KBM-7 (cell line): Measurements from ENCODE around the gene PPM1L.
A peak's percentile ranks its signal among the peaks of the same experiment; 100 is the strongest.

ENCODE experiments used
- DNase-seq: peaks from one replicate; pipeline ENCODE4 v3.0.0-alpha.2; 2015
- in situ Hi-C: fragments of 300-500 bp; cut with MboI; formaldehyde crosslinking; loops from 2 replicates; pipeline ENCODE4 v1.14.3; 2020; ENCODE audit warnings: low sequenced_read_pairs, low pct_unique_long_range_greater_than_20kb, mixed read lengths

PPM1L gene

GRCh38 chr3:160797356-160797755, 41.3 kb downstream of the PPM1L start:
- no peak for DNase-seq
- in situ Hi-C loops = no loop called here

DNA sequence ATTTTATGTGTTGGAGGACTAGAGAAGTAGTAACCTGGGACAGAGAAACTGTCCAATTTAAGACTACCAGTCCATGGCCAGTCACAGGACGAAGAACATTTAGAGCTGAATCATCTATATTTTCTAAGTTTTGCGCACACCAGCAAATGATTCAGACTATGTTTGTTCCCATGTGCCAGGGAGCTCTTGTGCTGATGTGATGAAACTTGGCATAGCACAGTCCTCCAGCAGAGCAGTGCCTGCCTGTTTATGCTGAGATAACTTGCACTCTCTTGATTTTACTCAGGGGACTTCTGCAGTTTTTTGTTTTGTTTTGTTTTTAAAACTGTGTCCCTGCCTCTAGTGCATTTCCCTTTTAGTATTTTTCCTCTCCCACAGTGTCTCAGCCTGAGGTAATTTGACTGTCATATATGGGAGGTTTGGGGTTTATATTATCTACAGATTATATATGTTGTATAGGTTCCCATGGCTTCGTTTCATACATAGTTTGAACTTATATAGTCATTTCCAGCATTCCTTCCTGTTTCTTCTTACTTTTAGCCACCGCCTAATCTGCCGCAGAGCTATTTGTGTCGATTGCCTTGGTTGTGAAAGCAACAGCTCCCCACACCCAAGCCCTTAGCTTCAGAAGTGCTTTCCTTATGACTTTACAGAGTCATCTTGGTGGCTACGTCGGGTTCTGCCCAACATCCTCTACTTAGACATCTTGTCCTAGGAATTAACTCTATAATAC, 45.5 kb downstream of the PPM1L start:
- DNase-seq = peak; percentile 63
- in situ Hi-C loops = no loop called here

- in situ Hi-C loops = no loop called here
- DNase-seq = no peak
Observed at GRCh38 chr3:160804762-160805161, 48.7 kb downstream of the PPM1L start.

- no peak for DNase-seq
- in situ Hi-C loops = no loop called here
Observed at GRCh38 chr3:160806094-160806493, 50.1 kb downstream of the PPM1L start.

- DNase-seq = no peak
- in situ Hi-C loops = no loop called here
Observed at GRCh38 chr3:160806686-160807085, 50.7 kb downstream of the PPM1L start.

- in situ Hi-C loops = no loop called here
- no peak for DNase-seq
Observed at GRCh38 chr3:160808838-160809237, 52.8 kb downstream of the PPM1L start.

DNA sequence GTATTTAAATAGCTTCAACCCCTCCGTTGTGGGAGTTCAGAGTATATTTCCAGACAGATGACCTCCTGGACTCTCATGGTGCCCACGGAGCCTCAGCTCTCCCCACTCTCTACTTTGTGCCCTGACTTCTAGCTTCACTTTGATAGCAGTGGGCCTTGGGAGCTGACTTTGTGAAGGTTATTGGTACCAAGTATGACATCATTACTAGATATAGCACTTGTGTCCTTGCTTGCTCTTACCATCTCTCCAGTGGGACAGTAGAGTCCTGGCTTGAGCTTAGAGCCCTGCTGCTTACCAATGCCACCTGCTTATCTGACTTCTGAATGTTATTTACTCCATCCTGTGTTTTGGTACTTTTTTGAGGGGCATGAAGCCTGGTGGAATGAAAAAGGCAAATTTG, 53.4 kb downstream of the PPM1L start:
- in situ Hi-C loops = no loop called here
- DNase-seq = no peak

DNA sequence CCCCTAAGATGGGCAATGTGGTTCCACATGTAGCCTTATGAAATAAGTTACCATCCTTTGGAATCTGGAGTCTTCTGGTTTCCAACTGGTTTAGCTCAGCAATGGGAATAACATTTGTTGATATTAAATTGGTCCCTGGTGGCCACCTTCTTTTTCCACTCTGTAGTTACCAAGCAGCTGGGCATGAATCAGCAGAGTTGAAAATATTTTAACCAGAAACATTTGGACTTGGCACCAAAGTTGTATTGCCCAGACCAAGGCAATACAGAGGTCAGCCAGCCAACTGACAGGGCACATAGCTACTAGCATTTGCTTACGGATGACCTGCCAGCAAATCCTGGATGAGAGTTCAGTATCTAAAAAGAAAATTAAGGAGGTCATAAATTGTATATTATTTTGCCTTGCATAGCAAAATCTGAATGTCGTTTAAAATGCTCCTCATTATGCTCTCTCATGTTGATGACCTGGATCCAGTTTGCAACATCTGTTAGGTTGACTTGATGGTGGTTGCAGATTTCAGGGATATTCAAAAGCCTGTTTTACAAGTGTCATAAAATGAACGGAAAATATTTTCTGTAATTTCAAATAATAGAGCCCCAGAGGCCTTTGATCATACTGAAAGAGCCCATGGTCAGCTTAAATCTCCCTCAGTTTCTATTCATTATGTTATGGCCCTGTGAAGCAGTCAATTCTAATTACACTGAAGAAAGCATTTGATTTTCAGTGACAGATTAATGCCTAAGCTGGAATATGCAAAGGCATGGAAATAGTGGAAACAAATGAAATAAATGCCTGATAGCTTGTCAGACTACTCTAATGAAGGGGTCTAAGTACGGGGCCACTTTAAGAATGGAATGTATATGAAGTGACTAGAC, 54.6 kb downstream of the PPM1L start:
- in situ Hi-C loops = no loop called here
- no peak for DNase-seq

DNA sequence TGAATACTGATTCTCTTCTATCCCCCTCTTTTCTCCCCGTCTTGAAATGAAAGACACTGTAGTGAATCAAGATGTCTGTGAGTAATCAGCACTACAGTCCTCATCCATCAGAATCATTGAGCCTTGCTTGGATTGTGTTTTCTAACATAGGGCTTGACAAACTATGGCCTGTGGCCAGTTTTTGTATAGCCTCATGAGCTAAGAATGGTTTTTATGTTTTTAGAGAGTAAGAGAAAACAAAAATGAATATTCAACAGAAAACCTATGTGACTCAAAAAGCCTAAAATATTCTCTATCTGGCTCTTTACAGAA, 55.2 kb downstream of the PPM1L start:
- no peak for DNase-seq
- in situ Hi-C loops = no loop called here

DNA sequence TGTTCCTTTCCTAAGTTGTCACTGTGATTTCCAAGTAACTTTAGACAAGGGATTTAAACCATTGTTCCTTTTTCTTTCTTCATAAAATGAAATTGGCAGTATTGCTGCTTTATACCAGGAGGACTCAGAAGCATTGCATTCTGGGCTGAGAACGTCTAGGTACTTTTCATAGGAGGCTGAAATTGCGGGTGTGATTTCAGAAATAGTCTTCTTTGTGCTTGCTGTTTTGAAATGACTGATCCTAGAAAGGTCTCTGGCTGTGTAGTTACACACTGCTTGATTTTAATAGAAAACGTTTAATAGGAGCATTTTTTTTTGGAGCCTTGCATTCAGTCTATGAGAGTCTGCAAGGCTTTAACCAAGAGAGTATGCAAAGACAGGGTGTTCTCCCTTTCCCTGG, 56.3 kb downstream of the PPM1L start:
- no peak for DNase-seq
- in situ Hi-C loops = no loop called here

DNA sequence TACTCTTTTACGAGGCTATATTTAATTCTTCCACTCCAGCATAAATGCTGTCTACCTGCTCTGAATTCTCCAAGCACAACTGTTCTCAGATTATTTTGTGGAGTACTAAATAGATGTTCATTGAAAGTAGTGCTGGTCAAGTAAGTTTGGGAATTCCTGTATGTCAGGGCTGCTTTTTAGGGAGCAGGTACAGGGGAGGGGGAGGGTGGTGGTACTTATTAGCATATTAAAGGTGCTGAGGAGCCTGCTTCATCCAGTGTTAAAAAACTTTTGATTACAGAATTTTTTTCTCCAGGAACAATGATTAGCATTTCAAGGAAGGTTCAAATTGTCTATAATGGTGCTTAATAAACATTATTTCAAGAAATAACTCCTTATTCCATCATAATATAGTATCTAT, 59.2 kb downstream of the PPM1L start:
- no peak for DNase-seq
- in situ Hi-C loops = no loop called here

- in situ Hi-C loops = no loop called here
Observed at GRCh38 chr3:160820022-160820421, 64.0 kb downstream of the PPM1L start.

DNA sequence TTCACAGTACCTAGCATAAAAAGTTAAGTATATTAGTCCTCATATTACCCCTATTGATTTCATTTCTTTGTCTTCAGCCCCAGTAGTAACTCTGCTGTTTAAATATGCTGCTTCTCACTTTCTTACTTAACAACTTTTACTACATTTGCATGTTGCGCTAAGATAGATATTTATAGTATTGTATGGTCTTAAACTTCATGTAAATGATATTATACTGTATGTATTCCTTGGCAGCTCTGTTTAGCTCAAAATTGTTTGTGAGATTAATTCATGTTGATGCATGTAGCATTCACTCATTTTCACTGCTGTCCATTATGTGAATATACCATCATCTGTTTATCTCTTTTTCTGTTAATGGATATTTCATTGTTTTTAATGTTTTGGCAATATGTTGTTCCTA, 64.4 kb downstream of the PPM1L start:
- DNase-seq = no peak
- in situ Hi-C loops = no loop called here

More at GRCh38 chr3:160820022-160820421, 64.0 kb downstream of the PPM1L start:
- DNase-seq = no peak

DNA sequence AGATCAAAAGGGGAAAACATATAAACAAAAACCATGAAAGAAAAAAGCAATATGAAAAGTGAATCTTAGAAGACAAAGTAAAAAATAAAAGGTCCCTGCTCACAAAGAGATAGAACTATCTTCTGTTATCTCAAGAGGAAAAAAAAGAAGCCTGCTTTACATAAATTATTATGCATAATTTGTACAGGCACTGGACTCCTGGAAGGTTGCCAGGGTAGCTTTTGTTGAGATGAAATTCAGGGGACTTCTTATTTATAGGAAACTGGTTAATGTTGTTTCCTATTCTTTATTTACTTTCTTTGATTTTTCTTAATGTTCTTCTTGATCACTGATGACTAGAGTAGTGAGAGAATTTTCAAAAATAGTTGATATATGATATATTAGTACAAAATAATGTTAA, 66.9 kb downstream of the PPM1L start:
- in situ Hi-C loops = no loop called here

GRCh38 chr3:160825311-160825800, 69.3 kb downstream of the PPM1L start:
- DNase-seq = no peak
- in situ Hi-C loops = no loop called here

More for the DNA sequence above, 66.9 kb downstream of the PPM1L start:
- no peak for DNase-seq

DNA sequence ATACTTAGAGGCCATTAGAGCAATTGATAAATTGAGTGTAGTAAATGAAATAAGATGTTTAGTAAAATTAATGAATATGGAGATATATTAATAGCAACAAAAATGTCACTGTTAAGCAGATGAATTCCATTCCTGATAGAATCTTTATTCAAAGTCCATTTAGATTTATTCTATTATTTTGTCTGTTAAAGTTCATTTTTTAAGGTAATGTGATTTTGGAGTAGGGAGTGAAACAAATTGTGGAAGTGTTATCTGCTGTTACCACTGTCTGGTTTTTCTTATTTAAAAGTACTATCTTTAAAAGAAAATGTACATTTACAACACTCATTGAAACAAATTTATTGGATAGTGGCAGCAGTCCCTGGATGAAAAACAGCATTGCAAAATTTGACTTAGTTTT, 70.4 kb downstream of the PPM1L start:
- no peak for DNase-seq
- in situ Hi-C loops = no loop called here

DNA sequence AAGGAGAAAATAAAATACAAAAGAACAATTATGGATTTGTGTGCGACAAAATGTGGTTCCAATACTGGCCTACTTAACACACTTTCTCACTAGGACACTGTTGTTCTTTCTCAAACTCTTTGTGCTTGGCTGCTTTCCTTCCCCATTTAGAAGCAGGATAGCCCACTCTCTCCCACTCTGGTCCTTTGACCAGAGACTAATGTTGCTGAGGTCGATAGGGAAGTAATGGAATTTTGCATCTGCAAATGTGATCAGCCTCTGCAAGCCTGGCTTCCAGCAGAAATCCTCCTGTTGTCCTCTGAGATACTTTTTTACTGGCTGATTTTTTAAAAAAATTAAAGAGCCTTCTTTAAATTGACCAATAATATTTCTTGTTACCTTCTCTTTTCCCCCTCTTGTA, 71.0 kb downstream of the PPM1L start:
- no peak for DNase-seq
- in situ Hi-C loops = no loop called here

DNA sequence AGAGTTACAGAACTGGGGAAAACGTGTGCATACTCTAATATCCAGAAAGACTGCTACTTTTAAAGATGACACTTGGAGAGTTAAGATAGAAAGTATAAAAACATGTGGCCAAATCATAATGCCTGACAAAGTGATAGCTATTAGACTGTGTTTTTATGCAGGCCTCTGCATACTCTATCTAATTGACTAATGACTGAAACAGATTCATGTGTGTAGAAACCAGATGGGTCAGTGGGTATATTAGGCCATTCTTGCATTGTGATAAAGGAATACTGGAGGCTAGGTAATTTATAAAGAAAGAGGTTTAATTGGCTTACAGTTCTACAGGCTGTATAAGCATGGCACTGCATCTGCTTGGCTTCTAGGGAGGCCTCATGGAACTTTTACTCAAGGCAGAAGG, 71.5 kb downstream of the PPM1L start:
- no peak for DNase-seq
- in situ Hi-C loops = no loop called here

GRCh38 chr3:160828880-160829279, 72.8 kb downstream of the PPM1L start:
- no peak for DNase-seq
- in situ Hi-C loops = no loop called here

GRCh38 chr3:160829486-160830009, 73.5 kb downstream of the PPM1L start:
- no peak for DNase-seq
- in situ Hi-C loops = no loop called here
